ENCODE data around the gene FMO1. TPM values are rescaled to one million over a fixed set of nuclear protein-coding genes. Genes with fewer than 3 reads are reported as not detected.

The FMO1 gene
- total RNA-seq, 2 donors from 2014 or later = not detected

GRCh38 chr1:171265686-171266085, 17.4 kb downstream of the FMO1 start:
- Histone ChIP-seq H3K9me3 (no peaks in the 10 kb centered on the region), H3K4me3 (no peak overlapping the region), H3K36me3 (no peaks in the 10 kb centered on the region), H3K27ac (no peak overlapping the region), H3K4me1 (ENCODE audit: control insufficient read depth in 1 of 2, low read depth in 2 of 2) (no peaks in the 10 kb centered on the region), H3K27me3 (replicated peaks; ENCODE audit: insufficient read depth) (no peaks in the 10 kb centered on the region)
- no peak for ATAC-seq (ENCODE audit: insufficient number of reproducible peaks, low FRiP score, low read depth)
- no peak for DNase-seq (ENCODE audit: low spot score)
- TF ChIP-seq CTCF (IDR thresholded peaks at IDR 0.05) = no peak

GRCh38 chr1:171266930-171267329, 18.6 kb downstream of the FMO1 start:
- no peak overlapping the region for H3K4me3 ChIP-seq
- H3K9me3 ChIP-seq = no peaks in the 10 kb centered on the region
- H3K4me1 ChIP-seq (ENCODE audit: control insufficient read depth in 1 of 2, low read depth in 2 of 2) = no peaks in the 10 kb centered on the region
- ATAC-seq (ENCODE audit: insufficient number of reproducible peaks, low FRiP score, low read depth) (no peak), DNase-seq (ENCODE audit: low spot score) (no peak)
- TF ChIP-seq CTCF (IDR thresholded peaks at IDR 0.05) = no peak
- H3K27ac ChIP-seq = no peak overlapping the region
- H3K36me3 ChIP-seq = no peaks in the 10 kb centered on the region
- no peaks in the 10 kb centered on the region for H3K27me3 ChIP-seq (replicated peaks; ENCODE audit: insufficient read depth)

GRCh38 chr1:171267391-171267790, 19.1 kb downstream of the FMO1 start:
- H3K9me3 ChIP-seq = no peaks in the 10 kb centered on the region
- H3K36me3 ChIP-seq = no peaks in the 10 kb centered on the region
- no peak for ATAC-seq (ENCODE audit: insufficient number of reproducible peaks, low FRiP score, low read depth)
- no peak for DNase-seq (ENCODE audit: low spot score)
- no peaks in the 10 kb centered on the region for H3K4me1 ChIP-seq (ENCODE audit: control insufficient read depth in 1 of 2, low read depth in 2 of 2)
- no peaks in the 10 kb centered on the region for H3K27me3 ChIP-seq (replicated peaks; ENCODE audit: insufficient read depth)
- no peak for TF ChIP-seq CTCF (IDR thresholded peaks at IDR 0.05)
- H3K27ac ChIP-seq = no peak overlapping the region
- no peak overlapping the region for H3K4me3 ChIP-seq

GRCh38 chr1:171270806-171271205, 22.5 kb downstream of the FMO1 start:
- H3K4me3 ChIP-seq = no peak overlapping the region
- H3K9me3 ChIP-seq = no peaks in the 10 kb centered on the region
- H3K4me1 ChIP-seq (ENCODE audit: control insufficient read depth in 1 of 2, low read depth in 2 of 2) = no peaks in the 10 kb centered on the region
- DNase-seq (ENCODE audit: low spot score) (no peak), ATAC-seq (ENCODE audit: insufficient number of reproducible peaks, low FRiP score, low read depth) (no peak)
- H3K36me3 ChIP-seq = no peaks in the 10 kb centered on the region
- no peak overlapping the region for H3K27ac ChIP-seq
- no peak for TF ChIP-seq CTCF (IDR thresholded peaks at IDR 0.05)
- H3K27me3 ChIP-seq (replicated peaks; ENCODE audit: insufficient read depth) = no peaks in the 10 kb centered on the region

- Histone ChIP-seq H3K36me3 (no peaks in the 10 kb centered on the region), H3K9me3 (no peaks in the 10 kb centered on the region), H3K4me3 (no peak overlapping the region), H3K4me1 (ENCODE audit: control insufficient read depth in 1 of 2, low read depth in 2 of 2) (no peaks in the 10 kb centered on the region), H3K27ac (no peak overlapping the region), H3K27me3 (replicated peaks; ENCODE audit: insufficient read depth) (no peaks in the 10 kb centered on the region)
- no peak for TF ChIP-seq CTCF (IDR thresholded peaks at IDR 0.05)
- ATAC-seq (ENCODE audit: insufficient number of reproducible peaks, low FRiP score, low read depth) (no peak), DNase-seq (ENCODE audit: low spot score) (no peak)
Measured at GRCh38 chr1:171277534-171277933, 29.2 kb downstream of the FMO1 start.
